Caco-2 (cell line): ENCODE measurements around the gene ACCS. TPM values are rescaled to one million over a fixed set of nuclear protein-coding genes. Genes with fewer than 3 reads are reported as not detected.

ENCODE experiments used
- BruUV-seq: library from RNA; stranded (reverse); fragments of 400-500 nt; replicated peaks from 2 replicates; lab custom pipeline; 2021; lab: Mats Ljungman, UMichigan
- CTCF ChIA-PET: fragments of 300-600 bp; sonication (Branson Sonifier 250); formaldehyde crosslinking; loops from one replicate; lab custom pipeline; 2022; ENCODE audit warnings: antibody characterized with exemption; lab: Charles Lee
- POLR2A ChIA-PET: fragments of 300-600 bp; sonication (Branson Sonifier 250); formaldehyde crosslinking; loops from one replicate; lab custom pipeline; 2022; ENCODE audit warnings: antibody characterized with exemption; lab: Charles Lee
- DNase-seq, 2 experiments: peaks; one replicate each; pipeline versions ENCODE4 v3.0.0 to v3.0.0-alpha.2; 2020 to 2022
- H3K27me3 ChIP-seq: replicated peaks from 2 replicates; pipeline ENCODE4 v1.6.0; 2011; ENCODE audit warnings: low read length; ENCODE audit not compliant: control insufficient read depth, insufficient read depth
- H3K36me3 ChIP-seq: 2 replicates; pipeline ENCODE4 v1.5.1; 2011; ENCODE audit warnings: low read length; ENCODE audit not compliant: control insufficient read depth, insufficient read depth
- H3K4me1 ChIP-seq: fragments of 250-450 bp; sonication (Bioruptor Pico); 2 replicates; pipeline ENCODE4 v1.5.1; 2020; ENCODE audit warnings: mild to moderate bottlenecking
- H3K4me3 ChIP-seq: 2 replicates; pipeline ENCODE4 v1.5.1; 2011; ENCODE audit warnings: low read depth, mild to moderate bottlenecking, control low read depth, low read length
- H3K9me3 ChIP-seq: fragments of 250-450 bp; sonication (Bioruptor Pico); 2 replicates; pipeline ENCODE4 v1.5.1; 2020; ENCODE audit warnings: mild to moderate bottlenecking, moderate library complexity
- H3K27ac Mint-ChIP-seq: one replicate; pipeline ENCODE4 v1.8.0; 2022; ENCODE audit warnings: mixed read lengths; ENCODE audit not compliant: unreplicated experiment
- H3K27me3 Mint-ChIP-seq: one replicate; pipeline ENCODE4 v1.8.0; 2022; ENCODE audit warnings: mixed read lengths; ENCODE audit not compliant: insufficient read depth, unreplicated experiment
- H3K36me3 Mint-ChIP-seq: one replicate; pipeline ENCODE4 v1.8.0; 2022; ENCODE audit warnings: mild to moderate bottlenecking, mixed read lengths; ENCODE audit not compliant: insufficient read depth, unreplicated experiment
- H3K4me1 Mint-ChIP-seq: one replicate; pipeline ENCODE4 v1.8.0; 2022; ENCODE audit warnings: low read depth, mixed read lengths; ENCODE audit not compliant: unreplicated experiment
- H3K4me3 Mint-ChIP-seq: one replicate; pipeline ENCODE4 v1.8.0; 2022; ENCODE audit warnings: mild to moderate bottlenecking, moderate library complexity, mixed read lengths; ENCODE audit not compliant: unreplicated experiment
- H3K9me3 Mint-ChIP-seq: one replicate; pipeline ENCODE4 v1.8.0; 2022; ENCODE audit warnings: mixed read lengths; ENCODE audit not compliant: unreplicated experiment
- CTCF ChIP-seq, 2 experiments: fragments of 200-600 bp in 1 of 2; IDR thresholded peaks; 1 replicate in 1 of 2; 2 replicates in 1 of 2; pipeline versions ENCODE4 v1.5.1 to v1.8.0; 2011 to 2022; ENCODE audit warnings: antibody characterized with exemption in 1 of 2, control low read depth in 1 of 2, inconsistent platforms in 1 of 2, low read depth in 1 of 2, low read length in 1 of 2, mild to moderate bottlenecking in 1 of 2, moderate library complexity in 1 of 2; ENCODE audit not compliant: insufficient read depth in 1 of 2, severe bottlenecking in 1 of 2, unreplicated experiment in 1 of 2
- intact Hi-C: fragments of 100-400 bp; cut with micrococcal nuclease; formaldehyde crosslinking; loops from one replicate; pipeline ENCODE4 v1.10.0; 2022; ENCODE audit not compliant: unreplicated experiment
- total RNA-seq: library from RNA; stranded (reverse); gene quantifications from 2 replicates; pipeline ENCODE4 v1.2.3, GENCODE V29; 2022

The ACCS gene
- total RNA-seq, 1 experiment from 2014 or later = 24.7 TPM

GRCh38 chr11:44046182-44046581 is 19.9 kb upstream of the ACCS start:
- Mint-ChIP-seq H3K4me1 (no peaks in the 10 kb centered on the region), H3K27me3 (peaks cover 7% of the 10 kb centered on the region), H3K27ac (no peak overlapping the region), H3K9me3 (no peaks in the 10 kb centered on the region), H3K4me3 (no peak overlapping the region), H3K36me3 (no peaks in the 10 kb centered on the region)
- intact Hi-C loops = no loop called here
- Histone ChIP-seq H3K9me3 (peaks cover 7% of the 10 kb centered on the region; the same call in 1 of the 2 replicates), H3K36me3 (no peaks in the 10 kb centered on the region), H3K4me1 (no peaks in the 10 kb centered on the region), H3K27me3 (no peaks in the 10 kb centered on the region; the same call in 1 of the 2 replicates), H3K4me3 (no peak overlapping the region)
- no TSS peak for BruUV-seq
- ChIA-PET CTCF (no interaction called here), POLR2A (no interaction called here)
- TF ChIP-seq CTCF (IDR thresholded peaks at IDR 0.05; ENCODE audit: insufficient read depth in 1 of 2, low read depth in 1 of 2, low read length in 1 of 2, severe bottlenecking in 1 of 2, unreplicated experiment in 1 of 2) = no peak
- no peak for DNase-seq

- H3K27me3 ChIP-seq = no peaks in the 10 kb centered on the region; the same call in 1 of the 2 replicates
- TF ChIP-seq CTCF (IDR thresholded peaks at IDR 0.05; ENCODE audit: insufficient read depth in 1 of 2, low read depth in 1 of 2, low read length in 1 of 2, severe bottlenecking in 1 of 2, unreplicated experiment in 1 of 2) = no peak
- no peak for DNase-seq
- no peak overlapping the region for H3K27ac Mint-ChIP-seq
- no peaks in the 10 kb centered on the region for H3K36me3 ChIP-seq
- H3K4me1 Mint-ChIP-seq = no peaks in the 10 kb centered on the region
- no peaks in the 10 kb centered on the region for H3K4me1 ChIP-seq
- CTCF ChIA-PET = no interaction called here
- intact Hi-C loops = no loop called here
- peaks cover 7% of the 10 kb centered on the region for H3K27me3 Mint-ChIP-seq
- H3K36me3 Mint-ChIP-seq = no peaks in the 10 kb centered on the region
- H3K4me3 Mint-ChIP-seq = no peak overlapping the region
- POLR2A ChIA-PET = no interaction called here
- H3K4me3 ChIP-seq = no peak overlapping the region
- no TSS peak for BruUV-seq
- H3K9me3 Mint-ChIP-seq = no peaks in the 10 kb centered on the region
- no peaks in the 10 kb centered on the region for H3K9me3 ChIP-seq
Observed at GRCh38 chr11:44047298-44047697, 18.8 kb upstream of the ACCS start.

- intact Hi-C loops = no loop called here
- H3K27me3 Mint-ChIP-seq = peaks cover 7% of the 10 kb centered on the region
- H3K4me1 ChIP-seq = no peaks in the 10 kb centered on the region
- no peak within 1 kb of the TSS for H3K4me3 ChIP-seq
- H3K36me3 ChIP-seq = no peaks in the 10 kb centered on the region
- no peaks in the 10 kb centered on the region for H3K9me3 ChIP-seq
- ChIA-PET POLR2A (no interaction called here), CTCF (no interaction called here)
- H3K4me1 Mint-ChIP-seq = no peaks in the 10 kb centered on the region
- no TSS peak for BruUV-seq
- TF ChIP-seq CTCF (IDR thresholded peaks at IDR 0.05; ENCODE audit: insufficient read depth in 1 of 2, low read depth in 1 of 2, low read length in 1 of 2, severe bottlenecking in 1 of 2, unreplicated experiment in 1 of 2) = no peak
- no peaks in the 10 kb centered on the region for H3K36me3 Mint-ChIP-seq
- H3K27ac Mint-ChIP-seq = no peak within 1 kb of the TSS
- no peak for DNase-seq
- H3K27me3 ChIP-seq = no peaks in the 10 kb centered on the region; the same call in 1 of the 2 replicates
- H3K9me3 Mint-ChIP-seq = no peaks in the 10 kb centered on the region
- no peak within 1 kb of the TSS for H3K4me3 Mint-ChIP-seq
Observed at GRCh38 chr11:44047931-44048431, 18.1 kb upstream of the ACCS start, which contains the start of gene ACCSL. ACCSL (plus strand) TSS chr11:44047981; CDS start chr11:44048037, 56 bp downstream.
